ENCODE data around the gene DPYSL5.

DPYSL5 gene

GRCh38 chr2:26850505-26850904, 2.6 kb downstream of the DPYSL5 start:
- Mint-ChIP-seq H3K36me3 (no peaks in the 10 kb centered on the region), H3K27me3 (peaks cover 16% of the 10 kb centered on the region)

GRCh38 chr2:26852405-26853306, 4.7 kb downstream of the DPYSL5 start:
- peaks cover 12% of the 10 kb centered on the region for H3K27me3 Mint-ChIP-seq
- peaks cover 4% of the 10 kb centered on the region for H3K4me1 Mint-ChIP-seq
- DNase-seq (ENCODE audit: low spot score in 2 of 2) (no peak), ATAC-seq (ENCODE audit: low read depth) (no peak)
- H3K27ac Mint-ChIP-seq: no peak overlapping the region
- no peaks in the 10 kb centered on the region for H3K9me3 Mint-ChIP-seq
- no peak overlapping the region for H3K4me3 Mint-ChIP-seq
- H3K36me3 Mint-ChIP-seq: no peaks in the 10 kb centered on the region

More at GRCh38 chr2:26850505-26850904, 2.6 kb downstream of the DPYSL5 start:
- Mint-ChIP-seq H3K9me3 (no peaks in the 10 kb centered on the region), H3K4me1 (peaks cover 6% of the 10 kb centered on the region), H3K4me3 (no peak overlapping the region), H3K27ac (no peak overlapping the region)
- ATAC-seq (ENCODE audit: low read depth) (no peak), DNase-seq (ENCODE audit: low spot score in 2 of 2) (no peak)

GRCh38 chr2:26853751-26854150, 5.8 kb downstream of the DPYSL5 start:
- ATAC-seq (ENCODE audit: low read depth): no peak
- H3K27me3 Mint-ChIP-seq: peaks cover 15% of the 10 kb centered on the region
- DNase-seq (ENCODE audit: low spot score in 2 of 2): no peak

DNA sequence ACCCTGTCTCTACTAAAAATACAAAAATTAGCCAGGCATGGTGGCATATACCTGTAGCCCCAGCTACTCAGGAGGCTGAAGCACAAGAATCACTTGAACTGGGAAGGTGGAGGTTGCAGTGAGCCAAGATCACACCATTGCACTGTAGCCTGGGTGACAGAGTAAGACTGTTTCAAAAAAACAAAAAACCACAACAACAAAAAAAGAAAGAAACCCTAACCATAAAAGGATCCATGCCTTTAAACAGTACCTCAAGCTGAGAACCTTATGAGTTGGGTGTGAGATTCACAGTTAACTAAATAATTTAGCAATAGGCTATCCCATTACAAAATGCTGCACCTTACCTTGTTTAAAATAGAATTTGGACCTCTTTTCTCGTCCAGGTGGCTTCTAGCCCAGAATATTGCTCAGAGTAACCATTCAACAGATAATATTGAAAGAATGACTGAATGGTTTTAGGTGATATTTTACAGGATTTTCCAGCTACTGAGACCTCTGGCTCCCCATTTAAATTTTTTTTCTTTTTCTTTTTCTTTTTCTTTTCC, 6.4 kb downstream of the DPYSL5 start:
- Mint-ChIP-seq H3K27me3 (peaks cover 11% of the 10 kb centered on the region), H3K27ac (no peak overlapping the region), H3K36me3 (no peaks in the 10 kb centered on the region), H3K4me1 (no peaks in the 10 kb centered on the region), H3K4me3 (no peak overlapping the region), H3K9me3 (no peaks in the 10 kb centered on the region)
- ATAC-seq (ENCODE audit: low read depth): no peak
- DNase-seq (ENCODE audit: low spot score in 2 of 2): no peak

More at GRCh38 chr2:26853751-26854150, 5.8 kb downstream of the DPYSL5 start:
- Mint-ChIP-seq H3K36me3 (no peaks in the 10 kb centered on the region), H3K4me3 (no peak overlapping the region), H3K27ac (no peak overlapping the region), H3K4me1 (peaks cover 3% of the 10 kb centered on the region), H3K9me3 (no peaks in the 10 kb centered on the region)

DNA sequence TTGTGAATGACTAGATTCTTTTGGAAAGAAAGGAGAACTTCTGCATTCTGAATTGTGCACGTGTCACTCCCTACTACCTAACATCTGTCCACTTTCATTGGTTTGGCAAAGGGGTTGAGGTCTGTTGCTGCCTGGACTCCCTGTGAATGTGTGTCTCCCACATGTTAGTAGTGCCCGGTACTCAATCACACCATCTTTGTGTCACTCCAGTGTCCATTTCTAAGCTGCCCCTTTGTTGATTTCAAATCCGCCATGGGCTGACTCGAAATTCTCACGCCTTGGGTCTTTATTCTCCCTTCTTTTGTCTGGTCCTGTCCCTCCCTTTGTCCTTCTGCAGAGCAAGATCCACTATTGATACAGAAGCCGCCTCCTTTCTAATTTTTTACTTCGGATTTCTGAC, 7.5 kb downstream of the DPYSL5 start:
- H3K4me3 Mint-ChIP-seq: no peak overlapping the region
- no peaks in the 10 kb centered on the region for H3K36me3 Mint-ChIP-seq
- no peak overlapping the region for H3K27ac Mint-ChIP-seq
- H3K4me1 Mint-ChIP-seq: no peaks in the 10 kb centered on the region
- peaks cover 16% of the 10 kb centered on the region for H3K27me3 Mint-ChIP-seq
- H3K9me3 Mint-ChIP-seq: no peaks in the 10 kb centered on the region
- DNase-seq (ENCODE audit: low spot score in 2 of 2) (no peak), ATAC-seq (ENCODE audit: low read depth) (no peak)

DNA sequence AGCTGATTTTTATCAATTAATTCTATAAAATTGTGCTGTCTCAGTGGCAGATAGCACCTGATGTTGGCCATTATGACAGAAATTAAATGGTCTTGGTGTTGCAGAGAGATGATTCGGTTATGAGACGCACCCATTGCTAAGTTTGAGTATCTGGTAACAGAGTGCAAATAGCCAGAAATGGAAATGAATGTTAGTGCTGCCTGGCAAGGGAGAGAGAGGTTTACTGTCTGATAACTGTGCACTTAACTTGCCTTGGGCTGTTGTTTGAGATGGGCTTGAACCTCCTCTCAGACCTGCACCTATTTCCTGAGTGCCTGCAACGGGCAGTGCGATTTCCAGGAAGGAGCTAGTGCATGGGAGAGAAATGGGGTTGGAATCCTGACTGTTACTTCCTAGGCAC, 11.7 kb downstream of the DPYSL5 start:
- ATAC-seq (ENCODE audit: low read depth) (no peak), DNase-seq (ENCODE audit: low spot score in 2 of 2) (no peak)
- Mint-ChIP-seq H3K27ac (no peak overlapping the region), H3K4me3 (no peak overlapping the region), H3K36me3 (no peaks in the 10 kb centered on the region), H3K4me1 (no peaks in the 10 kb centered on the region), H3K9me3 (no peaks in the 10 kb centered on the region), H3K27me3 (peaks cover 22% of the 10 kb centered on the region)

DNA sequence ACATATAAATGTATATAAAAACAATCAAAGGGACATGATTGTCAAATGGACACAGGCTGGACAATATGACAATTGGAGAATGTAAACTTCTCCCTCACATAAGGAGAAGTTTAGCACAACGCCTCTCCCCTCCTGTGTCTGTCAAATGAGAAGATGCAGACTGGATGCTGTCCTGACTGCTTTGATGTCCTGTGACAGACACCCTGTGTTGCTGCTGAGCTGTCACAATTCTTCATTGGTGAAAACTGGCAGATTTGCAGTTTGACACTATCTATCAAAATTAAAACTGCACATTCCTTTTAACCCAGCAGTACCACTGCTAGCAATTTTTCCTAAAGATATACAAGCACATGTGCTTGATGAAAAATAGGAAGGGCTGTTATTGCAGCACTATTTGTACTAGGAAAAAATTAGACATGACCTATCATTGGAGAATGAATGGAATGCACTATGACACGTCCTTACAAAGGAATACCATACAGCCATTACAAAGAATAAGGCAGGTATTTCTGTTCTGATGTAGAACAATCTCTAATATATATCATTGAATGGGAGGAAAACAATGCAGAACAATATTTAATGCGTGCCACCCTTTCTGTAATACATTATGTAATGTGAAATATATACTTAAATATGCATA, 12.4 kb downstream of the DPYSL5 start:
- ATAC-seq (ENCODE audit: low read depth) (no peak), DNase-seq (ENCODE audit: low spot score in 2 of 2) (no peak)
- peaks cover 22% of the 10 kb centered on the region for H3K27me3 Mint-ChIP-seq
- H3K27ac Mint-ChIP-seq: no peak overlapping the region
- H3K9me3 Mint-ChIP-seq: no peaks in the 10 kb centered on the region
- no peaks in the 10 kb centered on the region for H3K4me1 Mint-ChIP-seq
- H3K4me3 Mint-ChIP-seq: no peak overlapping the region
- H3K36me3 Mint-ChIP-seq: no peaks in the 10 kb centered on the region

DNA sequence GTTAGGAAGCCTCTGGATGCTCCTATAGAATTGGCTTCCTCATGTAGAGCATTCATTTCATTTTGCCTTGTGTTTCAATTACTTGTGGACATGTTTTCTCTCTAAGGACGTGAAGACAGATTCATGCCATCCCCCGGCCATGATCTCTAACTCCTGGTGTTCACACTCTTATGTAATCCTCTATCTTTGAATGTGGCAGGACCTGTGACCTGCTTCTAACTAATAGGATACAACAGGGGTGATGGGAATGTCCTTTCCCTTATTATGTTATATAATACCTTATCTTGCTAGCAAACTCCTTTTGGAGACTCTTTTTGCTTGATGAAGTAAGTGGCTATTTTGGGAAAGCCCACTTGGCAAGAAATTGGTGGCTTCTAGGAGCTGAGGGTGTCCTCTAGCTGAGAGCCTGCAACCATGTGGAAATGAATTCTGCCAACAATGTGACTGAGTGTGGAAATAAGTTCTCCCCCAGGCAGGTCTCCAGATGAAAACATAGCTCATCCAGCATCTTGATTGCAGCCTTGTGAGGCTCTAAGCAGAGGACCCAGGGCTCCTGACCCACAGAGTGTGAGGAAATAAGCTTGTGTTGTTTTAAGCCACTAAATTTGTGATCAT, 13.8 kb downstream of the DPYSL5 start:
- H3K27me3 Mint-ChIP-seq: peaks cover 19% of the 10 kb centered on the region
- no peak overlapping the region for H3K4me3 Mint-ChIP-seq
- H3K36me3 Mint-ChIP-seq: no peaks in the 10 kb centered on the region
- no peak overlapping the region for H3K27ac Mint-ChIP-seq
- no peak for DNase-seq (ENCODE audit: low spot score in 2 of 2)
- H3K4me1 Mint-ChIP-seq: no peaks in the 10 kb centered on the region
- H3K9me3 Mint-ChIP-seq: no peaks in the 10 kb centered on the region
- ATAC-seq (ENCODE audit: low read depth): no peak

DNA sequence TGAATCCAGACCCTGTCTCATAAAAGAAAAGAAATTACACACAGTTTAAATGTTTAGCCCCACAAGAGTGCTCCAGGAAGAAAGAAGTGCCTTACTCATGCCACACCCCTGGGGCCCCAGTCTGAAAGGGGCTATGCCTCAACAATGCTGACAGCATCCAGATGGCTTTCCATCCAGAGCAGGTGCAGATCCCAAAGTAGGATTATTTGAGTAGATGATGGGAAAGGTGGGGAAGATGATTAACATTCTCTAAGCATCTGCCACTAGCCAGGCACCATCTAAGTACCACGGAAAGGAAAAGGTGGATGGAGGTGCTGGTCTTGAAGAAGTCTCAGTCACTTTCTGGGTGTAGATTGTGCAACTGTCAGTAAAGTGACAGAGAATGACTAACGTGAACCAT, 16.3 kb downstream of the DPYSL5 start:
- Mint-ChIP-seq H3K4me1 (no peaks in the 10 kb centered on the region), H3K36me3 (no peaks in the 10 kb centered on the region), H3K9me3 (no peaks in the 10 kb centered on the region), H3K27ac (no peak overlapping the region), H3K27me3 (peaks cover 22% of the 10 kb centered on the region), H3K4me3 (no peak overlapping the region)
- no peak for DNase-seq (ENCODE audit: low spot score in 2 of 2)
- ATAC-seq (ENCODE audit: low read depth): no peak

GRCh38 chr2:26864646-26865045, 16.7 kb downstream of the DPYSL5 start:
- H3K27me3 Mint-ChIP-seq: peaks cover 21% of the 10 kb centered on the region
- no peak for ATAC-seq (ENCODE audit: low read depth)

DNA sequence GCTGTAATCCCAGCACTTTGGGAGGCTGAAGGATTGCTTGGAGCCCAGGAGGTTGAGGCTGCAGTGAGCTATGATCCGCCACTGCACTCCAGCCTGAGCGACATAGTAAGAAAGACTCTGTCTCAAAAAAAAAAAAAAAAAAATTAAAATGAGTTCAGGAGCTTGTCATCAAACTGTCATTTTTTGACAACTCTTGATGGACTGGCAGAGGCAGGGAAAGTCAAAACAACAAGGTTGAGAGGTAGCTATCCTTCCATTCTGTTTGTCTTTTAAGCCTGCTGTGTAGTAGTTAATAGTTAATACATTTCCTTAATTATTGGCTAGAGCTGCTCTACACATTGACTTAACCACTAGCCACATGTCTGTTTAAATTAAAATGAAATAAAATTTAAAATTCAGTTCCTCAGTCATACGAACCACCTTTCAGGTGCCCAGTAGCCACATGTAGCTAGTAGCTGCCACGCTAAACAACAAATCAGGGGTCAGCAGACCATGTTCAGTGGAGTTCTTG, 22.7 kb downstream of the DPYSL5 start:
- H3K9me3 Mint-ChIP-seq: no peaks in the 10 kb centered on the region
- H3K36me3 Mint-ChIP-seq: no peaks in the 10 kb centered on the region
- peaks cover 3% of the 10 kb centered on the region for H3K4me1 Mint-ChIP-seq
- peaks cover 11% of the 10 kb centered on the region for H3K27me3 Mint-ChIP-seq
- no peak for DNase-seq (ENCODE audit: low spot score in 2 of 2)
- no peak overlapping the region for H3K4me3 Mint-ChIP-seq
- H3K27ac Mint-ChIP-seq: no peak overlapping the region
- ATAC-seq (ENCODE audit: low read depth): no peak

More at GRCh38 chr2:26864646-26865045, 16.7 kb downstream of the DPYSL5 start:
- no peaks in the 10 kb centered on the region for H3K4me1 Mint-ChIP-seq
- H3K36me3 Mint-ChIP-seq: no peaks in the 10 kb centered on the region
- no peak for DNase-seq (ENCODE audit: low spot score in 2 of 2)
- H3K27ac Mint-ChIP-seq: no peak overlapping the region
- no peak overlapping the region for H3K4me3 Mint-ChIP-seq
- no peaks in the 10 kb centered on the region for H3K9me3 Mint-ChIP-seq

GRCh38 chr2:26873286-26873983, 25.5 kb downstream of the DPYSL5 start:
- Mint-ChIP-seq H3K27me3 (peaks cover 6% of the 10 kb centered on the region), H3K4me3 (no peak overlapping the region), H3K4me1 (peaks cover 3% of the 10 kb centered on the region), H3K9me3 (no peaks in the 10 kb centered on the region), H3K27ac (no peak overlapping the region), H3K36me3 (no peaks in the 10 kb centered on the region)
- ATAC-seq (ENCODE audit: low read depth): no peak
- DNase-seq (ENCODE audit: low spot score in 2 of 2): no peak

- no peaks in the 10 kb centered on the region for H3K36me3 Mint-ChIP-seq
- H3K4me3 Mint-ChIP-seq: no peak overlapping the region
- no peak overlapping the region for H3K27ac Mint-ChIP-seq
- H3K9me3 Mint-ChIP-seq: no peaks in the 10 kb centered on the region
- H3K27me3 Mint-ChIP-seq: peaks cover 6% of the 10 kb centered on the region
- H3K4me1 Mint-ChIP-seq: peaks cover 3% of the 10 kb centered on the region
- DNase-seq (ENCODE audit: low spot score in 2 of 2) (no peak), ATAC-seq (ENCODE audit: low read depth) (no peak)
Measured at GRCh38 chr2:26874514-26874913, 26.6 kb downstream of the DPYSL5 start.
